Prostate gland (tissue), 2 donors: ENCODE data around the gene STAC. TPM values are rescaled to one million over a fixed set of nuclear protein-coding genes. Genes with fewer than 3 reads are reported as not detected.

Experiments used
- DNase-seq: peaks from one replicate; pipeline ENCODE4 v3.0.0-alpha.2; 2019; ENCODE audit warnings: low spot score
- H3K27ac ChIP-seq, 2 donors: fragments of 200-600 bp; sonication (generic); 2 replicates each; pipeline ENCODE4 v1.5.1; 2017 to 2019
- H3K27me3 ChIP-seq: fragments of 200-600 bp; sonication (generic); replicated peaks from 2 replicates; pipeline ENCODE4 v1.5.1; 2019; ENCODE audit not compliant: insufficient read depth
- H3K36me3 ChIP-seq, 2 donors: fragments of 200-600 bp; sonication (generic); 1 replicate in 1 of 2; 2 replicates in 1 of 2; pipeline versions ENCODE4 v1.5.1 to v1.8.1; 2017 to 2019
- H3K4me1 ChIP-seq: fragments of 200-600 bp; sonication (generic); replicated peaks from 2 replicates; pipeline ENCODE4 v1.5.1; 2019
- H3K4me3 ChIP-seq, 2 donors: fragments of 200-600 bp; sonication (generic); 2 replicates each; pipeline ENCODE4 v1.5.1; 2017 to 2019
- H3K9me3 ChIP-seq: fragments of 200-600 bp; sonication (generic); 2 replicates; pipeline ENCODE4 v1.5.1; 2017
- CTCF ChIP-seq, 4 experiments: fragments of 200-600 bp in 2 of 4; fragments of 450-650 bp in 2 of 4; sonication (generic) in 2 of 4; IDR thresholded peaks; 1 replicate in 3 of 4; 2 replicates in 1 of 4; pipeline ENCODE4 v1.5.1; 2016 to 2019; ENCODE audit warnings: antibody characterized with exemption in 4 of 4, mild to moderate bottlenecking in 2 of 4, moderate library complexity in 2 of 4
- POLR2A ChIP-seq: fragments of 450-650 bp; IDR thresholded peaks from one replicate; pipeline ENCODE4 v1.6.1; 2016; ENCODE audit warnings: antibody characterized with exemption, mild to moderate bottlenecking
- POLR2AphosphoS5 ChIP-seq: sonication (generic); formaldehyde crosslinking; IDR thresholded peaks from one replicate; pipeline ENCODE4 v1.6.1; 2017; ENCODE audit warnings: antibody characterized with exemption
- WGBS: methylation state at CpG from one replicate; pipeline ENCODE4 v1.1.5; 2018; 5-methylcytosine and 5-hydroxymethylcytosine counted together
- intact Hi-C: fragments of 100-400 bp; cut with DNase I; formaldehyde crosslinking; loops from one replicate; pipeline ENCODE4 v1.14.2; 2022
- total RNA-seq, 2 donors: library from RNA; depleted of rRNA; stranded (reverse); fragments of >200 nt; gene quantifications; one replicate each; pipeline ENCODE4 v1.1.0, GENCODE V29; 2016

The STAC gene
- total RNA-seq, 2 donors from 2014 or later: 10.6 to 18.4 TPM

GRCh38 chr3:36488077-36488789, 107.9 kb downstream of the STAC start:
- Histone ChIP-seq H3K9me3 (no peaks in the 10 kb centered on the region), H3K27ac (no peak overlapping the region), H3K36me3 (no peaks in the 10 kb centered on the region), H3K4me1 (no peaks in the 10 kb centered on the region), H3K27me3 (no peaks in the 10 kb centered on the region), H3K4me3 (no peak overlapping the region)
- DNase-seq: no peak
- 58% methylated on average over 6 of the region's 6 CpGs for WGBS
- no peak for TF ChIP-seq POLR2A
- TF ChIP-seq POLR2AphosphoS5: no peak
- no peak for TF ChIP-seq CTCF (IDR thresholded peaks at IDR 0.05)
- intact Hi-C loops: no loop called here

- Histone ChIP-seq H3K36me3 (no peaks in the 10 kb centered on the region), H3K4me3 (no peak overlapping the region), H3K27me3 (no peaks in the 10 kb centered on the region), H3K27ac (no peak overlapping the region), H3K9me3 (no peaks in the 10 kb centered on the region), H3K4me1 (no peaks in the 10 kb centered on the region)
- no peak for DNase-seq
- 74% methylated on average over 4 of the region's 4 CpGs for WGBS
- intact Hi-C loops: no loop called here
- TF ChIP-seq CTCF (IDR thresholded peaks at IDR 0.05) (no peak), POLR2AphosphoS5 (no peak), POLR2A (no peak)
Measured at GRCh38 chr3:36489101-36489500, 108.8 kb downstream of the STAC start.

- Histone ChIP-seq H3K36me3 (no peaks in the 10 kb centered on the region), H3K4me3 (no peak overlapping the region), H3K27me3 (no peaks in the 10 kb centered on the region), H3K27ac (no peak overlapping the region), H3K4me1 (no peaks in the 10 kb centered on the region), H3K9me3 (no peaks in the 10 kb centered on the region)
- TF ChIP-seq POLR2AphosphoS5 (no peak), POLR2A (no peak), CTCF (IDR thresholded peaks at IDR 0.05) (no peak)
- DNase-seq: no peak
- 57% methylated on average over 6 of the region's 6 CpGs for WGBS
- intact Hi-C loops: no loop called here
Measured at GRCh38 chr3:36489679-36490425, 109.5 kb downstream of the STAC start.

GRCh38 chr3:36493051-36493450, 112.7 kb downstream of the STAC start:
- TF ChIP-seq CTCF (IDR thresholded peaks at IDR 0.05) (no peak), POLR2A (no peak), POLR2AphosphoS5 (no peak)
- DNase-seq: no peak
- intact Hi-C loops: no loop called here
- H3K4me3 ChIP-seq: no peak overlapping the region
- H3K4me1 ChIP-seq: no peaks in the 10 kb centered on the region
- no peak overlapping the region for H3K27ac ChIP-seq
- no peaks in the 10 kb centered on the region for H3K9me3 ChIP-seq
- H3K36me3 ChIP-seq: no peaks in the 10 kb centered on the region
- 89% methylated on average over 4 of the region's 4 CpGs for WGBS
- no peaks in the 10 kb centered on the region for H3K27me3 ChIP-seq
